NCI-H1436 treated with DMSO at 0.1 percent for 48 hours (cell line): ENCODE data around the gene MRC2.

ENCODE experiments used
- DNase-seq: peaks from one replicate; lab custom pipeline; 2025; lab: John Stamatoyannopoulos, UW

MRC2 gene

GRCh38 chr17:62637809-62638208 lies 10.3 kb downstream of the MRC2 start:
- no peak for DNase-seq

GRCh38 chr17:62641153-62641552 lies 13.7 kb downstream of the MRC2 start:
- DNase-seq: no peak

GRCh38 chr17:62641951-62642350 lies 14.5 kb downstream of the MRC2 start:
- no peak for DNase-seq

- DNase-seq: no peak
These were observed 16.0 kb downstream of the MRC2 start for GRCh38 chr17:62643496-62643895.

GRCh38 chr17:62644487-62645173 lies 17.2 kb downstream of the MRC2 start:
- DNase-seq: no peak

GRCh38 chr17:62648251-62648955 lies 20.9 kb downstream of the MRC2 start:
- DNase-seq: no peak

GRCh38 chr17:62648956-62649294 lies 21.5 kb downstream of the MRC2 start:
- no peak for DNase-seq

GRCh38 chr17:62649570-62649969 lies 22.1 kb downstream of the MRC2 start:
- DNase-seq: no peak

GRCh38 chr17:62650587-62650986 lies 23.1 kb downstream of the MRC2 start:
- DNase-seq: no peak

GRCh38 chr17:62652251-62653001 lies 25.0 kb downstream of the MRC2 start:
- DNase-seq: no peak

GRCh38 chr17:62653002-62653825 lies 25.7 kb downstream of the MRC2 start:
- DNase-seq: peak; percentile 59

- DNase-seq: no peak
These were observed 26.6 kb downstream of the MRC2 start for GRCh38 chr17:62653826-62654761.

- no peak for DNase-seq
These were observed 28.2 kb downstream of the MRC2 start for GRCh38 chr17:62655656-62656055.

GRCh38 chr17:62656446-62656845 lies 29.0 kb downstream of the MRC2 start:
- no peak for DNase-seq

- no peak for DNase-seq
These were observed 29.7 kb downstream of the MRC2 start for GRCh38 chr17:62657145-62657665.

- no peak for DNase-seq
These were observed 30.2 kb downstream of the MRC2 start for GRCh38 chr17:62657690-62658089.

- no peak for DNase-seq
These were observed 30.9 kb downstream of the MRC2 start for GRCh38 chr17:62658136-62658920.

- DNase-seq: no peak
These were observed 33.2 kb downstream of the MRC2 start for GRCh38 chr17:62660629-62661118.

- no peak for DNase-seq
These were observed 33.9 kb downstream of the MRC2 start for GRCh38 chr17:62661337-62661736.

- no peak for DNase-seq
These were observed 35.4 kb downstream of the MRC2 start for GRCh38 chr17:62662855-62663254.
